Tibial nerve (tissue), 4 donors: Measurements from ENCODE around the gene JAKMIP1.

ENCODE experiments used
- EP300 ChIP-seq, 2 donors: sonication (generic); formaldehyde crosslinking; IDR thresholded peaks; one replicate each; pipeline ENCODE4 v1.6.1; 2017; ENCODE audit warnings: antibody characterized with exemption in 2 of 2, mild to moderate bottlenecking in 1 of 2
- POLR2A ChIP-seq, 2 donors: fragments of 450-650 bp; IDR thresholded peaks; one replicate each; pipeline ENCODE4 v1.6.1; 2017; ENCODE audit warnings: antibody characterized with exemption in 2 of 2, mild to moderate bottlenecking in 2 of 2, moderate library complexity in 2 of 2
- TF ChIP-seq, protein P1 (sequence below), 5 experiments: fragments of 200-600 bp in 3 of 5; fragments of 450-650 bp in 2 of 5; sonication (generic) in 3 of 5; IDR thresholded peaks; one replicate each; pipeline ENCODE4 v1.5.1; 2016 to 2019; ENCODE audit warnings: antibody characterized with exemption in 5 of 5, mild to moderate bottlenecking in 3 of 5, moderate library complexity in 2 of 5

DNA sequence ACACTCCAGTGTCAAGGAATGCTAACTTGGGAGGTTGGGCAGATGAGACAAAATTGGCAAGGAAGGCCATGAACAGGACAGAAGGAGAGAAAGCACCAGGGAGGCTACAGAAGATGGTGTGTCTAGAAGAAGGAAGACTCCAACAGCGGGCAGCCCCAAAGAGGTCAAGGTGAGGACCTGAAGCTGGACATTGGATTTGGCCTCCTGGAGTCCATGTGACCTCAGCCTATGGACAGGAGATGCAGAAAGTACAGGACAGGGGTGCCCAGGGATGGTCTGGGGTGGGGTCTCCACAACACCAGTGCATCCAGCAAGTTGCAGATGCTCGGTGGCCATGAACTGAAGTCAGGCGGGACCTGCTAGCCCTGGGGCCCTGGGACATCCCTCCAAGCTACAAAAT, 86.2 kb downstream of the JAKMIP1 start:
- TF ChIP-seq, protein P1, sequence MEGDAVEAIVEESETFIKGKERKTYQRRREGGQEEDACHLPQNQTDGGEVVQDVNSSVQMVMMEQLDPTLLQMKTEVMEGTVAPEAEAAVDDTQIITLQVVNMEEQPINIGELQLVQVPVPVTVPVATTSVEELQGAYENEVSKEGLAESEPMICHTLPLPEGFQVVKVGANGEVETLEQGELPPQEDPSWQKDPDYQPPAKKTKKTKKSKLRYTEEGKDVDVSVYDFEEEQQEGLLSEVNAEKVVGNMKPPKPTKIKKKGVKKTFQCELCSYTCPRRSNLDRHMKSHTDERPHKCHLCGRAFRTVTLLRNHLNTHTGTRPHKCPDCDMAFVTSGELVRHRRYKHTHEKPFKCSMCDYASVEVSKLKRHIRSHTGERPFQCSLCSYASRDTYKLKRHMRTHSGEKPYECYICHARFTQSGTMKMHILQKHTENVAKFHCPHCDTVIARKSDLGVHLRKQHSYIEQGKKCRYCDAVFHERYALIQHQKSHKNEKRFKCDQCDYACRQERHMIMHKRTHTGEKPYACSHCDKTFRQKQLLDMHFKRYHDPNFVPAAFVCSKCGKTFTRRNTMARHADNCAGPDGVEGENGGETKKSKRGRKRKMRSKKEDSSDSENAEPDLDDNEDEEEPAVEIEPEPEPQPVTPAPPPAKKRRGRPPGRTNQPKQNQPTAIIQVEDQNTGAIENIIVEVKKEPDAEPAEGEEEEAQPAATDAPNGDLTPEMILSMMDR (IDR thresholded peaks at IDR 0.05), result no peak
- no peak for TF ChIP-seq POLR2A (IDR thresholded peaks at IDR 0.05)
- no peak for TF ChIP-seq EP300 (IDR thresholded peaks at IDR 0.05)
